Measurements from ENCODE around the gene PIGW.
A peak's percentile ranks its signal among the peaks of the same experiment; 100 is the strongest.

PIGW gene

GRCh38 chr17:36545465-36546417, 11.0 kb downstream of the PIGW start:
- peak overlapping the region; percentile 68 for H3K4me3 ChIP-seq (ENCODE audit: low read depth, low read length)

- H3K4me3 ChIP-seq (ENCODE audit: low read depth, low read length), result peak overlapping the region; percentile 68
These were observed 11.8 kb downstream of the PIGW start for GRCh38 chr17:36546418-36547093.

- no peak overlapping the region for H3K4me3 ChIP-seq (ENCODE audit: low read depth, low read length)
These were observed 13.0 kb downstream of the PIGW start for GRCh38 chr17:36547776-36548175.

DNA sequence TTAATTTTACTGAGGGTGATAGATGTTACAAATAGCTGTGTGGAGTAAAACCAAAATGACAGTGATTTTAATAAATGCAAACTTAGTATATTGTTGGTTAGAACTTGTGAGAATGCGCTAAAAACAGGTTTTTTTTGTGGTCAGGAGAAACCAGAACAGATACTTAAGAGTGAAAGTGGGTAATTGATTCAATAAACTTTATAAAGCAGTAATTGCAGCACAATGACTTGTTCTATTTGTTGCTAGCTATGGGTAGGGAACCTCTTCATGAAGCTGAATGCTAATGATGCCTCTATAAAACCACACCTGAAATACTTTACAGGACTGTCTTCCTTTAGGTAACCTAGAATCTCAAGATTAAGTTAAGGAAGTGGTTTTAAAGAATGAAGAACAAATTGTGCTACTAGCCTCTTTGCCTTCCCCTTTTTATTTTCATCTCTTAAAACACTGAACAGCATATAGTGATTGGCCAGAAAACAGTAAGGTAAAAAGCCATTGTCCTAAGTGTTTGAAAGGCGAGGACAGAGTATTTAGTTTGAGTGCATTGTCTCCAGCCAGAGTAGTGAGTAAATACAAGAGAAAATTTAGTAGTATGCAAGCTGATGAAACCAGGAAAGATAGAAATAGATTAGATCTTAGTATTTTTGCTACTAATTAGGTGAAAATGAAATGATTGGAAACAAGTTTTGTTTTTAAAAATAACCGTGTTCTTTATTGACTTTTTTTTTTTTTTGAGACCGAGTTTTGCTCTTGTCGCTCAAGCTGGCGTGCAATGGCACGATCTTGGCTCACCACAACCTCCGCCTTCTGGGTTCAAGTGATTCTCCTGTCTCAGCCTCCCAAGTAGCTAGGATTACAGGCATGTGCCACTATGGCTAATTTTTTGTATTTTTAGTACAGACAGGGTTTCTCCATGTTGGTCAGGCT, 16.0 kb downstream of the PIGW start:
- H3K4me3 ChIP-seq (ENCODE audit: low read depth, low read length), result no peak overlapping the region

- no peak overlapping the region for H3K4me3 ChIP-seq (ENCODE audit: low read depth, low read length)
These were observed 18.7 kb downstream of the PIGW start for GRCh38 chr17:36553459-36553858.

- no peak overlapping the region for H3K4me3 ChIP-seq (ENCODE audit: low read depth, low read length)
These were observed 31.3 kb downstream of the PIGW start for GRCh38 chr17:36566081-36566480.

DNA sequence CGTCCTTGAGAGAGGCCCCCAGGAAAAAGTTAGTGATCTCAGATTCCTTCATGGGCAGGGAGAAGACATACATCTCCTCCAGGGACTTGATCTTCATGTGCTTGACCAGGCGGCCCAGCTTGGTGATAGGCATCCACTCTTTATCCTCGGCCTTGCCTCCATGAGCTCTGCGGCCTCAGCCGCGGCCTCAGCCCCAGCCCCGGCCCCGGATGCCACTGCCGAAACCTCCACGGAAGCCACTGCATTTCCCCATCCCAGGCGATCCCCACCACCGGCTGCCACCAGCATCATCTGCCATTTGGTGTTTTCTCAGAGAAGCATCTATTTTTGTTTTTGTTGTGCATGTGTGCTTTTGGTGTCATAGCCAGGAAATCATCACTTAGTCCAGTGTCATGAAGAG, 40.2 kb downstream of the PIGW start:
- no peak overlapping the region for H3K4me3 ChIP-seq (ENCODE audit: low read depth, low read length)

- H3K4me3 ChIP-seq (ENCODE audit: low read depth, low read length), result no peak overlapping the region
These were observed 42.0 kb downstream of the PIGW start for GRCh38 chr17:36576793-36577192.

GRCh38 chr17:36578671-36579070, 43.9 kb downstream of the PIGW start:
- H3K4me3 ChIP-seq (ENCODE audit: low read depth, low read length), result no peak overlapping the region

- H3K4me3 ChIP-seq (ENCODE audit: low read depth, low read length), result no peak overlapping the region
These were observed 49.0 kb downstream of the PIGW start for GRCh38 chr17:36583787-36584186.

DNA sequence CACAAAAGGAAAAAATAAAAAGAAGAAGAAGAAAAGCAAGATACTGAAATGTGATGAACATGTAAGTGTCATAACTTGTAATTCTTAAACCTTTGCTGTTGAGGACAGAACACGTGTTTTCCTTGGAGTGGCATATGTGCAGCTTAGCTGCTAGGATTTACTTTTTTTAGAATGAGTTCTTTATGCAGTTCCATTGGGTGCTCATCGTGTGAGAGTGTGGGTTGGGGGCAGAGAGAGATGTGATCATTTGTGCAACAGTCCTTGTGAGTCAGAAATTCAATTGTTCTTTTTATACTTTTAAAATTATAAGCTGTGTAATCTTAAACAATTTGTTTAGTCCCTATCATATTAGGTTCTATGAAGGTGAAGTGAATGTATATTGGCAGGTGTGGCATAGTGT, 51.4 kb downstream of the PIGW start:
- H3K4me3 ChIP-seq (ENCODE audit: low read depth, low read length), result no peak overlapping the region

Measured in iPS-11a (cell line).